GM23248 (cell line): ENCODE measurements around the gene AKAP6. TPM values are rescaled to one million over a fixed set of nuclear protein-coding genes. Genes with fewer than 3 reads are reported as not detected.

Source experiments
- DNase-seq: peaks from one replicate; pipeline ENCODE4 v3.0.0-alpha.2; 2015
- H2AFZ ChIP-seq: fragments of 200-600 bp; sonication (generic); 2 replicates; pipeline ENCODE4 v1.6.1; 2016; ENCODE audit warnings: antibody characterized with exemption
- H3F3A ChIP-seq: fragments of 200-600 bp; sonication (generic); 2 replicates; pipeline ENCODE4 v1.6.1; 2016; ENCODE audit warnings: mild to moderate bottlenecking, antibody characterized with exemption, mixed run types; ENCODE audit not compliant: insufficient read depth
- H3K27ac ChIP-seq: fragments of 200-600 bp; sonication (generic); 2 replicates; pipeline ENCODE4 v1.5.1; 2016; ENCODE audit warnings: mild to moderate bottlenecking
- H3K27me3 ChIP-seq: fragments of 200-600 bp; sonication (generic); replicated peaks from 2 replicates; pipeline ENCODE4 v1.6.1; 2016; ENCODE audit warnings: mild to moderate bottlenecking; ENCODE audit not compliant: insufficient read depth
- H3K36me3 ChIP-seq: fragments of 200-600 bp; sonication (generic); 2 replicates; pipeline ENCODE4 v1.6.1; 2016; ENCODE audit warnings: low read depth, mild to moderate bottlenecking
- H3K4me1 ChIP-seq: fragments of 200-600 bp; sonication (generic); 2 replicates; pipeline ENCODE4 v1.6.1; 2016; ENCODE audit warnings: mild to moderate bottlenecking; ENCODE audit not compliant: insufficient read depth
- H3K4me2 ChIP-seq: fragments of 200-600 bp; sonication (generic); one replicate; pipeline ENCODE4 v1.6.1; 2016; ENCODE audit warnings: mild to moderate bottlenecking; ENCODE audit not compliant: unreplicated experiment
- H3K4me3 ChIP-seq: fragments of 200-600 bp; sonication (generic); 2 replicates; pipeline ENCODE4 v1.5.1; 2016; ENCODE audit warnings: mild to moderate bottlenecking
- H3K79me2 ChIP-seq: fragments of 200-600 bp; sonication (generic); 2 replicates; pipeline ENCODE4 v1.6.1; 2016; ENCODE audit warnings: mild to moderate bottlenecking; ENCODE audit not compliant: insufficient read depth
- H3K9ac ChIP-seq: fragments of 200-600 bp; sonication (generic); 2 replicates; pipeline ENCODE4 v1.6.1; 2016; ENCODE audit warnings: mild to moderate bottlenecking
- H3K9me2 ChIP-seq: fragments of 200-600 bp; sonication (generic); 2 replicates; pipeline ENCODE4 v1.6.1; 2016; ENCODE audit warnings: mixed run types, mild to moderate bottlenecking, moderate library complexity; ENCODE audit not compliant: insufficient read depth
- H3K9me3 ChIP-seq: fragments of 200-600 bp; sonication (generic); one replicate; pipeline ENCODE4 v1.6.1; 2017; ENCODE audit warnings: low read depth
- H4K20me1 ChIP-seq: fragments of 200-600 bp; sonication (generic); 2 replicates; pipeline ENCODE4 v1.6.0; 2016; ENCODE audit not compliant: insufficient read depth
- EZH2 ChIP-seq: fragments of 200-600 bp; sonication (generic); IDR thresholded peaks from 2 replicates; pipeline ENCODE4 v1.6.1; 2018; ENCODE audit warnings: antibody characterized with exemption, mild to moderate bottlenecking; ENCODE audit not compliant: insufficient read depth, poor library complexity, severe bottlenecking
- EZH2phosphoT487 ChIP-seq: fragments of 200-600 bp; sonication (generic); IDR thresholded peaks from 2 replicates; pipeline ENCODE4 v1.6.1; 2018; ENCODE audit warnings: antibody characterized with exemption, moderate library complexity, mild to moderate bottlenecking, low read depth; ENCODE audit not compliant: insufficient read depth
- WGBS, 2 experiments: methylation state at CpG; one replicate each; pipeline ENCODE4 v1.1.6; 2015 to 2017; ENCODE audit warnings: low lambda C conversion rate in 2 of 2, low coverage in 1 of 2; ENCODE audit errors: missing lambda C conversion rate in 2 of 2; 5-methylcytosine and 5-hydroxymethylcytosine counted together
- in situ Hi-C: fragments of 300-500 bp; cut with MboI; formaldehyde crosslinking; loops from 2 replicates; pipeline ENCODE4 v1.15.0; 2020
- polyA plus RNA-seq: library from polyadenylated mRNA; unstranded; fragments of >200 nt; fragmentation: Nextera tagmentation; extraction: Ambion mirVana; gene quantifications from 2 replicates; pipeline ENCODE4 v1.2.1, GENCODE V29; 2016
- total RNA-seq: library from RNA; depleted of rRNA; stranded (reverse); fragments of >200 nt; shearing (Covaris generic); gene quantifications from 2 replicates; pipeline ENCODE4 v1.2.3, GENCODE V29; 2014

The AKAP6 gene
- total and polyA plus RNA-seq, 2 experiments from 2014 or later = 4.8 to 19.1 TPM

- Histone ChIP-seq H3K27me3 (no peaks in the 10 kb centered on the region), H3K36me3 (no peaks in the 10 kb centered on the region), H3K4me3 (no peak overlapping the region), H3K4me1 (no peaks in the 10 kb centered on the region), H3K4me2 (no peak overlapping the region), H3K79me2 (no peaks in the 10 kb centered on the region), H3K9me2 (no peaks in the 10 kb centered on the region), H4K20me1 (no peaks in the 10 kb centered on the region), H3F3A (no peaks in the 10 kb centered on the region), H3K9ac (no peak overlapping the region), H3K27ac (no peak overlapping the region), H2AFZ (no peak overlapping the region), H3K9me3 (peaks cover 8% of the 10 kb centered on the region)
- 74 to 88% methylated on average over 1 of the region's 1 CpG for WGBS, 2 experiments
- no peak for DNase-seq
- TF ChIP-seq EZH2 (no peak), EZH2phosphoT487 (no peak)
- in situ Hi-C loops = no loop called here
Observed at GRCh38 chr14:32754209-32754608, 425.1 kb downstream of the AKAP6 start.

- Histone ChIP-seq H3K27me3 (no peaks in the 10 kb centered on the region), H3K36me3 (no peaks in the 10 kb centered on the region), H3K79me2 (no peaks in the 10 kb centered on the region), H3K4me1 (peaks cover 5% of the 10 kb centered on the region), H3K9ac (no peak overlapping the region), H3K4me3 (no peak overlapping the region), H3F3A (0 out of 2 replicates have a peak, but pooled peaks cover under 1% of the 10 kb centered on the region), H3K9me2 (no peaks in the 10 kb centered on the region), H3K27ac (no peak overlapping the region), H2AFZ (no peak overlapping the region), H3K9me3 (peaks cover 8% of the 10 kb centered on the region), H4K20me1 (no peaks in the 10 kb centered on the region), H3K4me2 (no peak overlapping the region)
- TF ChIP-seq EZH2 (no peak), EZH2phosphoT487 (no peak)
- in situ Hi-C loops = no loop called here
- no peak for DNase-seq
- WGBS, 2 experiments = 88 to 100% methylated on average over 1 of the region's 1 CpG
Observed at GRCh38 chr14:32756173-32756572, 427.1 kb downstream of the AKAP6 start.

GRCh38 chr14:32756775-32757174 is 427.7 kb downstream of the AKAP6 start:
- 52 to 74% methylated on average over 3 of the region's 3 CpGs for WGBS, 2 experiments
- DNase-seq = no peak
- Histone ChIP-seq H3K4me2 (no peak overlapping the region), H3K4me1 (peaks cover 10% of the 10 kb centered on the region), H3K27ac (no peak overlapping the region), H3K36me3 (no peaks in the 10 kb centered on the region), H4K20me1 (no peaks in the 10 kb centered on the region), H2AFZ (no peak overlapping the region), H3K9ac (no peak overlapping the region), H3K9me2 (no peaks in the 10 kb centered on the region), H3K9me3 (peaks cover 8% of the 10 kb centered on the region), H3F3A (0 out of 2 replicates have a peak, but pooled peaks cover 2% of the 10 kb centered on the region), H3K79me2 (no peaks in the 10 kb centered on the region), H3K4me3 (no peak overlapping the region), H3K27me3 (no peaks in the 10 kb centered on the region)
- no peak for TF ChIP-seq EZH2
- TF ChIP-seq EZH2phosphoT487 = no peak
- in situ Hi-C loops = no loop called here

GRCh38 chr14:32757568-32757967 is 428.5 kb downstream of the AKAP6 start:
- H3K9me2 ChIP-seq = no peaks in the 10 kb centered on the region
- H3K4me1 ChIP-seq = peaks cover 10% of the 10 kb centered on the region
- no peak overlapping the region for H3K4me3 ChIP-seq
- no peak for DNase-seq
- 53 to 62% methylated on average over 4 of the region's 4 CpGs for WGBS, 2 experiments
- no peaks in the 10 kb centered on the region for H3K36me3 ChIP-seq
- H3K4me2 ChIP-seq = no peak overlapping the region
- H3K27me3 ChIP-seq = no peaks in the 10 kb centered on the region
- no peaks in the 10 kb centered on the region for H3K79me2 ChIP-seq
- 0 out of 2 replicates have a peak, but pooled peaks cover 2% of the 10 kb centered on the region for H3F3A ChIP-seq
- no peak overlapping the region for H2AFZ ChIP-seq
- no peak overlapping the region for H3K27ac ChIP-seq
- TF ChIP-seq EZH2 (no peak), EZH2phosphoT487 (no peak)
- H3K9ac ChIP-seq = no peak overlapping the region
- no peaks in the 10 kb centered on the region for H4K20me1 ChIP-seq
- peaks cover 8% of the 10 kb centered on the region for H3K9me3 ChIP-seq
- in situ Hi-C loops = no loop called here

GRCh38 chr14:32761381-32761968 is 432.4 kb downstream of the AKAP6 start:
- Histone ChIP-seq H3K36me3 (no peaks in the 10 kb centered on the region), H2AFZ (0 out of 2 replicates have a peak overlapping the region, but pooled peaks have one; percentile 25), H3K79me2 (no peaks in the 10 kb centered on the region), H3K4me2 (peak overlapping the region; percentile 13), H4K20me1 (no peaks in the 10 kb centered on the region), H3K9ac (no peak overlapping the region), H3K4me3 (no peak overlapping the region), H3K9me3 (no peaks in the 10 kb centered on the region), H3K27me3 (no peaks in the 10 kb centered on the region), H3K27ac (no peak overlapping the region), H3F3A (0 out of 2 replicates have a peak, but pooled peaks cover 2% of the 10 kb centered on the region), H3K4me1 (peaks cover 16% of the 10 kb centered on the region), H3K9me2 (no peaks in the 10 kb centered on the region)
- DNase-seq = peak; percentile 67
- in situ Hi-C loops = no loop called here
- TF ChIP-seq EZH2 (no peak), EZH2phosphoT487 (no peak)
- WGBS, 2 experiments = 30% methylated on average over 5 of the region's 5 CpGs
